ENCODE measurements around the gene MACROD2. TPM values are rescaled to one million over a fixed set of nuclear protein-coding genes. Genes with fewer than 3 reads are reported as not detected.

Gene MACROD2
- total RNA-seq, 1 donor, result 1.3 TPM

GRCh38 chr20:15760001-15760621, 1764.8 kb downstream of the MACROD2 start:
- H3K4me3 ChIP-seq (ENCODE audit: low read depth, low read length), result no peak overlapping the region
- no peak for TF ChIP-seq CTCF (IDR thresholded peaks at IDR 0.05; ENCODE audit: insufficient read depth, low read length)
- no peak for DNase-seq (ENCODE audit: low read depth)

- DNase-seq (ENCODE audit: low read depth), result no peak
- H3K4me3 ChIP-seq (ENCODE audit: low read depth, low read length), result no peak overlapping the region
- no peak for TF ChIP-seq CTCF (IDR thresholded peaks at IDR 0.05; ENCODE audit: insufficient read depth, low read length)
Observed at GRCh38 chr20:15763366-15763765, 1768.0 kb downstream of the MACROD2 start.

GRCh38 chr20:15767586-15767985, 1772.3 kb downstream of the MACROD2 start:
- TF ChIP-seq CTCF (IDR thresholded peaks at IDR 0.05; ENCODE audit: insufficient read depth, low read length), result no peak
- DNase-seq (ENCODE audit: low read depth), result no peak
- H3K4me3 ChIP-seq (ENCODE audit: low read depth, low read length), result no peak overlapping the region

- no peak for DNase-seq (ENCODE audit: low read depth)
- H3K4me3 ChIP-seq (ENCODE audit: low read depth, low read length), result no peak overlapping the region
- TF ChIP-seq CTCF (IDR thresholded peaks at IDR 0.05; ENCODE audit: insufficient read depth, low read length), result no peak
Observed at GRCh38 chr20:15767999-15768741, 1772.9 kb downstream of the MACROD2 start.

- DNase-seq (ENCODE audit: low read depth), result no peak
- no peak overlapping the region for H3K4me3 ChIP-seq (ENCODE audit: low read depth, low read length)
- no peak for TF ChIP-seq CTCF (IDR thresholded peaks at IDR 0.05; ENCODE audit: insufficient read depth, low read length)
Observed at GRCh38 chr20:15772826-15773225, 1777.5 kb downstream of the MACROD2 start.

GRCh38 chr20:15774926-15775325, 1779.6 kb downstream of the MACROD2 start:
- no peak for DNase-seq (ENCODE audit: low read depth)
- H3K4me3 ChIP-seq (ENCODE audit: low read depth, low read length), result no peak overlapping the region
- TF ChIP-seq CTCF (IDR thresholded peaks at IDR 0.05; ENCODE audit: insufficient read depth, low read length), result no peak
